Adrenal gland (tissue), 12 donors: ENCODE results near the gene SRSF9. TPM values are rescaled to one million over a fixed set of nuclear protein-coding genes. Genes with fewer than 3 reads are reported as not detected.

Experiments
- DNase-seq, 7 donors: peaks; one replicate each; pipeline ENCODE4 v3.0.0-alpha.2; 2019 to 2020
- H3K27ac ChIP-seq, 5 donors: fragments of 200-600 bp; sonication (generic) in 4 of 5; 1 replicate in 3 of 5; 2 replicates in 2 of 5; pipeline versions ENCODE4 v1.5.1 to v1.8.0; 2016 to 2020; ENCODE audit warnings: mild to moderate bottlenecking in 1 of 5
- H3K27me3 ChIP-seq: fragments of 200-600 bp; 2 replicates; pipeline ENCODE4 v1.8.0; 2021
- H3K36me3 ChIP-seq, 2 donors: fragments of 200-600 bp; replicated peaks in 1 of 2; 1 replicate in 1 of 2; 2 replicates in 1 of 2; pipeline versions ENCODE4 v1.5.1 to v1.8.0; 2018 to 2022
- H3K4me1 ChIP-seq, 2 donors: fragments of 200-600 bp; replicated peaks in 1 of 2; 1 replicate in 1 of 2; 2 replicates in 1 of 2; pipeline versions ENCODE4 v1.5.1 to v1.8.0; 2018 to 2021
- H3K4me3 ChIP-seq, 4 donors: fragments of 200-600 bp; sonication (generic) in 3 of 4; one replicate each; pipeline ENCODE4 v1.5.1; 2016 to 2018
- H3K9me3 ChIP-seq, 3 donors: fragments of 200-600 bp; sonication (generic) in 1 of 3; replicated peaks in 1 of 3; 1 replicate in 2 of 3; 2 replicates in 1 of 3; pipeline versions ENCODE4 v1.5.1 to v1.8.0; 2016 to 2021
- POLR2A ChIP-seq, 2 donors: fragments of 450-650 bp; IDR thresholded peaks; one replicate each; pipeline ENCODE4 v1.6.1; 2017; ENCODE audit warnings: antibody characterized with exemption in 2 of 2, mild to moderate bottlenecking in 2 of 2, moderate library complexity in 1 of 2
- WGBS, 4 donors: extraction: QIAGEN DNeasy Blood & Tissue Kit in 2 of 4; methylation state at CpG; one replicate each; pipeline versions ENCODE4 v1.1.5 to v1.1.7; 2013 to 2017; 5-methylcytosine and 5-hydroxymethylcytosine counted together
- intact Hi-C, 2 donors: fragments of 100-400 bp; cut with DNase I; formaldehyde crosslinking; loops; one replicate each; pipeline versions ENCODE4 v1.14.1 to v1.15.0; 2022 to 2023
- polyA plus RNA-seq, 3 donors: library from polyadenylated mRNA; stranded (reverse); fragments of 200-250 nt in 2 of 3; fragments of 350-450 nt in 1 of 3; fragmentation: Illumina TruSeq in 1 of 3; extraction: RNeasy Lipid Tissue Mini Kit (QIAGEN cat#74804) in 1 of 3; gene quantifications; one replicate each; pipeline ENCODE4 v1.2.3, GENCODE V29; 2013 to 2014
- total RNA-seq, 9 donors: library from RNA; depleted of rRNA in 4 of 9; stranded (reverse); fragments of >200 nt in 4 of 9; fragments of 120-200 nt in 1 of 9; fragmentation: NEBNext Ultra II Directional in 1 of 9; extraction: Animal tissue kit (Norgen Biotek cat#: 25700) in 1 of 9; gene quantifications; one replicate each; pipeline versions ENCODE4 v1.1.0 to v1.2.4, GENCODE V29; 2013 to 2023
- TF ChIP-seq, protein P1 (sequence below), 6 experiments: fragments of 450-650 bp in 4 of 6; fragments of 200-600 bp in 2 of 6; sonication (generic) in 1 of 6; IDR thresholded peaks; 1 replicate in 5 of 6; 2 replicates in 1 of 6; pipeline versions ENCODE4 v1.5.1 to v1.8.0; 2016 to 2021; ENCODE audit warnings: antibody characterized with exemption in 6 of 6, mild to moderate bottlenecking in 2 of 6, moderate library complexity in 1 of 6
- donor health status: healthy with polysubstance abuse.
- donor health status: Bipolar disorder and iron deficiency.
- donor health status: DM: yes; HTN: yes; CAD: no.
- donor health status: DM: no; HTN: no; CAD: no.
- donor health status: DM: no; HTN: no; CAD: no.
- donor health status: DM: yes; HTN: yes; CAD: no.

The SRSF9 gene
- total and polyA plus RNA-seq, 12 donors, result 55.5 to 206 (median 112) TPM

DNA sequence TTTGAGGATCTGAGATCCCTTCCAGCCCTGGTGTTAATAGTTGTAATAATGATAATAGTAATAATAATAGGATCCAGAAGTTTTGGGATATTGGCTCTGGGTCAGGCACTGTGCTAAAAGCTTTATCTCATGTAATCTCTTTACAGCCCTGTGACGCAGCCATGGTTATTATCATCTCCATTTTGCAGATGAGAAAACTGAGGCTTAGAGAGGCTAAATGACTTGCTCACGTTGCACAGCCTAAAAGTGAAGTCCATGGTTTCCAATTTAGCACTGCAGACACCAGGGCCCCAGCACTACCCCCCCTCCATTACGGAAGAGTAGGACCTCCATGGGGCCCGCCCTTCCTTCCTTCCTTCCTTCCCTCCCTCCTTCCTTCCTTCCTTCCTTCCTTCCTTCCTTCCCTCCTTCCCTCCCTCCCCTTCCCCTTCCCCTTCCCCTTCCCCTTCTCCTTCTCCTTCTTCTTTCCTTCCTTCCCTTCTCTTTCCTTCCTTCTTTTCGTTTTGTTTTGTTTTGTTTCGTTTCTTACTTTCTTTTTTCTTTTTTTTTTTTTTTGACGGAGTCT, 46.6 kb downstream of the SRSF9 start:
- Histone ChIP-seq H3K4me3 (no peak overlapping the region), H3K36me3 (no peaks in the 10 kb centered on the region), H3K27me3 (no peaks in the 10 kb centered on the region), H3K4me1 (no peaks in the 10 kb centered on the region), H3K27ac (no peak overlapping the region), H3K9me3 (no peaks in the 10 kb centered on the region)
- DNase-seq, result no peak
- TF ChIP-seq, protein P1, sequence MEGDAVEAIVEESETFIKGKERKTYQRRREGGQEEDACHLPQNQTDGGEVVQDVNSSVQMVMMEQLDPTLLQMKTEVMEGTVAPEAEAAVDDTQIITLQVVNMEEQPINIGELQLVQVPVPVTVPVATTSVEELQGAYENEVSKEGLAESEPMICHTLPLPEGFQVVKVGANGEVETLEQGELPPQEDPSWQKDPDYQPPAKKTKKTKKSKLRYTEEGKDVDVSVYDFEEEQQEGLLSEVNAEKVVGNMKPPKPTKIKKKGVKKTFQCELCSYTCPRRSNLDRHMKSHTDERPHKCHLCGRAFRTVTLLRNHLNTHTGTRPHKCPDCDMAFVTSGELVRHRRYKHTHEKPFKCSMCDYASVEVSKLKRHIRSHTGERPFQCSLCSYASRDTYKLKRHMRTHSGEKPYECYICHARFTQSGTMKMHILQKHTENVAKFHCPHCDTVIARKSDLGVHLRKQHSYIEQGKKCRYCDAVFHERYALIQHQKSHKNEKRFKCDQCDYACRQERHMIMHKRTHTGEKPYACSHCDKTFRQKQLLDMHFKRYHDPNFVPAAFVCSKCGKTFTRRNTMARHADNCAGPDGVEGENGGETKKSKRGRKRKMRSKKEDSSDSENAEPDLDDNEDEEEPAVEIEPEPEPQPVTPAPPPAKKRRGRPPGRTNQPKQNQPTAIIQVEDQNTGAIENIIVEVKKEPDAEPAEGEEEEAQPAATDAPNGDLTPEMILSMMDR (IDR thresholded peaks at IDR 0.05), result no peak
- no peak for TF ChIP-seq POLR2A (IDR thresholded peaks at IDR 0.05)
- intact Hi-C loops, result no loop called here
- 68 to 72% (median 70%) methylated on average over 7 of the region's 7 CpGs for WGBS, 4 donors

DNA sequence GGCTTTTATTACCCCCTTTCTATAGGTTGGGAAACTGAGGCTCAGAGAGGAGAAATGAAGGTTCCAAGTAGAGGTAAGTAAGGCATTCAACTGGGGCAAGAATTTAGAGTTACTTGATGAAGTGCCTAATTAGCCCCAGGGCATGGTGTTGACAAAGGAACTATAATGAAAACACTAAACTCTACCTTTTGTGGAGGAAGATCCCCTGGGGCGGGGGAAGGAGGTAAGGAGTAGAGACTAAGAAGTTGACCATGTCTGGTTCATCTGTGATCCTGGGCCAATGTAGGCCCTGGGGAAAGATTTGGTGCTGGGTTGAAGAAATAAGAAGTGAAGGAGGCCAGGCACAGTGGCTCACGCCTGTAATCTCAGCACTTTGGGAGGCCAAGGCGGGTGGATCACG, 47.8 kb downstream of the SRSF9 start:
- no peak overlapping the region for H3K27ac ChIP-seq
- WGBS, 4 donors, result 82 to 90% (median 88%) methylated on average over 1 to 4 of the region's 4 CpGs
- H3K27me3 ChIP-seq, result no peaks in the 10 kb centered on the region
- TF ChIP-seq, protein P1 (IDR thresholded peaks at IDR 0.05), result no peak
- TF ChIP-seq POLR2A (IDR thresholded peaks at IDR 0.05), result no peak
- H3K4me1 ChIP-seq, result no peaks in the 10 kb centered on the region
- no peak overlapping the region for H3K4me3 ChIP-seq
- no peaks in the 10 kb centered on the region for H3K9me3 ChIP-seq
- no peak for DNase-seq
- intact Hi-C loops, result no loop called here
- H3K36me3 ChIP-seq, result no peaks in the 10 kb centered on the region

DNA sequence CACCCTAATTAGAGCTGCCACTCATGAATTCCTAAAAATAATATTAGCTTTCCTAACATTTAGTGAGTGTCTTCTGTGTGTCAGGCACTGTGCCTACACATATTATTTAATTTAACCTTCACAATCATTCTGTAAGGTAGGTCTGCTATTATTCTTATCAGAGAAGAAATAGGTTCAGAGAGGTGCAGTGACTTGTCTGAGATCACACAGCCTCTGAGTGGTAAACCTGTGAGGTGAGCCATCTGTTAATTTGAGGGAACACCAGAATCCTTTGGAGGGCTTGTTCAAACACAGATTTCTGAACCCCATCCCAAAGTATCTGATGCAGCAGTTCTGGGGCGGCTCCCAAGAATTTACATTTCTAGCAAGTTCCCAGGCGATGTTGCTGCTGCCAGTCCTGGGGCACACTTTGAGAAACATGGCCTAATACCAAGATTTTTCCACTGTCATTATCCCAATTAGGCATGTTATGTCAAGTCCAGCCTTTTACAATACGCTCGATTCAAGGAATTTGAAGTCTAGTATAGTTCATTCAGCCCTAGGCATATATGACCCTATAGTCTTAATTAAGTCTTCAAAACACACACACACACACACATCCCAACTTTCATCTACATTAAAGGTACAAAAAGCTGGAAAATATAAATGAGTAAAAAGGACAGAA, 51.5 kb downstream of the SRSF9 start:
- intact Hi-C loops, result no loop called here
- peaks cover 5 to 7% of the 10 kb centered on the region in 2 donors for H3K4me1 ChIP-seq
- H3K9me3 ChIP-seq, result no peaks in the 10 kb centered on the region
- WGBS, 4 donors, result 87 to 94% (median 94%) methylated on average over 4 of the region's 4 CpGs
- no peaks in the 10 kb centered on the region for H3K27me3 ChIP-seq
- TF ChIP-seq POLR2A (IDR thresholded peaks at IDR 0.05), result no peak
- TF ChIP-seq, protein P1 (IDR thresholded peaks at IDR 0.05), result no peak
- no peak for DNase-seq
- no peak overlapping the region for H3K4me3 ChIP-seq
- H3K27ac ChIP-seq, result no peak overlapping the region
- no peaks in the 10 kb centered on the region for H3K36me3 ChIP-seq

DNA sequence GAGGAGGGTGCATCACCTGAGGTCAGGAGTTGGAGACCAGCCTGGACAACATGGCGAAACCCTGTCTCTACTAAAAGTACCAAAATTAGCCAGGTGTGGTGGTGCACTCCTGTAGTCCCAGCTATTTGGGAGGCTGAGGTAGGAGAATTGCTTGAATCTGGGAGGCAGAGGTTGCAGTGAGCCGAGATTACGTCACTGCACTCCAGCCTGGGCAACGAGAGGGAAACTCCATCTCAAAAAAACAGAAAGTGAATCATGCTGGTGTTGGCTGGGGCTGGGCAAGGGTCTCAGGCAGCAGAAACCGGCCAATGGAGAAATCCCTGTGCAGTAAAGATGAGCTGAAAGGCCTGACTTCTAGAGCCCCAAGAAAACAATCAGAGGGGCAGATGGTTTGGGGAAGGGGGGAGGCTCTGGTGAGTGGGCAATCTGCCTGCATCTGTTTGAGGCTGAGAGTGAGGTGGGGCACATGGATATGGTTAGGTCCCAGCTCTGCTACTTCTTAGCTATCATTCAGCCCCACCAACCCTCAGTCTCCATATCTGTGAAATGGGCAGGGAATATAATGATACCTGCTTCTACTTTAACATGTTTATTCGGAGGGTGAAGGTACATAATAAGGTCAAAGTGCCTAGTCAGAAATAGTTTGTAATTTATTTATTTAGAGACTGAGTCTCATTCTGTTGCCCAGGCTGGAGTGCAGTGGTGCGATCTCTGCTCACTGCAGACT, 52.9 kb downstream of the SRSF9 start:
- no peak for TF ChIP-seq POLR2A (IDR thresholded peaks at IDR 0.05)
- TF ChIP-seq, protein P1 (IDR thresholded peaks at IDR 0.05), result no peak
- 61 to 80% (median 77%) methylated on average over 7 of the region's 7 CpGs for WGBS, 4 donors
- Histone ChIP-seq H3K4me3 (no peak overlapping the region), H3K27ac (no peak overlapping the region), H3K36me3 (no peaks in the 10 kb centered on the region), H3K27me3 (no peaks in the 10 kb centered on the region), H3K4me1 (peaks cover 5 to 7% of the 10 kb centered on the region in 2 donors), H3K9me3 (no peaks in the 10 kb centered on the region)
- no peak for DNase-seq
- intact Hi-C loops, result no loop called here
